SJCRH30 (cell line): ENCODE measurements around the gene ZNF410. TPM values are rescaled to one million over a fixed set of nuclear protein-coding genes. Genes with fewer than 3 reads are reported as not detected.
"Not testable (repeated sequence)": the region's sequence is repeated elsewhere in the genome, so short reads cannot be mapped to it uniquely, and the experiment has no call there.

Experiments
- DNase-seq, 2 experiments: peaks; one replicate each; pipeline ENCODE4 v3.0.0-alpha.2; 2015 to 2020
- H3K27ac ChIP-seq: fragments of 250-450 bp; sonication (Bioruptor Pico); 2 replicates; pipeline ENCODE4 v1.5.1; 2020; ENCODE audit warnings: mild to moderate bottlenecking, moderate library complexity
- H3K27me3 ChIP-seq: fragments of 250-450 bp; sonication (Bioruptor Pico); 2 replicates; pipeline ENCODE4 v1.5.1; 2020; ENCODE audit warnings: mild to moderate bottlenecking, moderate library complexity
- H3K36me3 ChIP-seq: fragments of 250-450 bp; sonication (Bioruptor Pico); 2 replicates; pipeline ENCODE4 v1.5.1; 2020; ENCODE audit warnings: mild to moderate bottlenecking, moderate library complexity
- H3K4me1 ChIP-seq: fragments of 250-450 bp; sonication (Bioruptor Pico); 2 replicates; pipeline ENCODE4 v1.5.1; 2020; ENCODE audit warnings: mild to moderate bottlenecking, moderate library complexity
- H3K4me3 ChIP-seq: fragments of 250-450 bp; sonication (Bioruptor Pico); 2 replicates; pipeline ENCODE4 v1.5.1; 2020; ENCODE audit warnings: mild to moderate bottlenecking, moderate library complexity
- H3K9me3 ChIP-seq: fragments of 250-450 bp; sonication (Bioruptor Pico); replicated peaks from 2 replicates; pipeline ENCODE4 v1.5.1; 2020; ENCODE audit warnings: mild to moderate bottlenecking, moderate library complexity
- total RNA-seq: library from RNA; depleted of rRNA; stranded (reverse); fragments of >200 nt; shearing (Covaris generic); gene quantifications from 2 replicates; pipeline ENCODE4 v1.2.3, GENCODE V29; 2014

The ZNF410 gene
- total RNA-seq, 1 experiment from 2014 or later: 58.0 TPM

DNA sequence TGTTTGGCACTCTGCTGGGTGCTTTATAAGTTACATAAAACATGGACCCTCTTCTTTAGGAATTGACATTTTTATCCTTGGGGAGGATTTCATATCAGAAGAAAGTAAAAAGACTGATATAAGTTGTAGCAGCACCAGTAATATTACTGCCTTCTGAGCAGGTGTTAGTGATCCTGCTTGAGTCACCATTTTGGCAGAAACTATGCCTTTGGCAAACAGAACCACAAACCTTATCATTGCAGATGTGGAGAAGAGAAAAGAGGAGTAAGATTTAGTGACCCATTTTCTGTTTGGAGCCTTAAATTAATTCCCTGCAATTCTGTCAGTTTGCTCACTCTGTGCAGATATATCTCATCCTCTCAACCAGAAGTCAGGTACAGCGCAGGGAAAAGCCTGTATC lies 23.0 kb downstream of the ZNF410 start:
- Histone ChIP-seq H3K4me1 (no peaks in the 10 kb centered on the region), H3K36me3 (peaks cover 61% of the 10 kb centered on the region), H3K27ac (no peak overlapping the region), H3K4me3 (no peak overlapping the region), H3K9me3 (no peaks in the 10 kb centered on the region), H3K27me3 (no peaks in the 10 kb centered on the region)
- DNase-seq: no peak

DNA sequence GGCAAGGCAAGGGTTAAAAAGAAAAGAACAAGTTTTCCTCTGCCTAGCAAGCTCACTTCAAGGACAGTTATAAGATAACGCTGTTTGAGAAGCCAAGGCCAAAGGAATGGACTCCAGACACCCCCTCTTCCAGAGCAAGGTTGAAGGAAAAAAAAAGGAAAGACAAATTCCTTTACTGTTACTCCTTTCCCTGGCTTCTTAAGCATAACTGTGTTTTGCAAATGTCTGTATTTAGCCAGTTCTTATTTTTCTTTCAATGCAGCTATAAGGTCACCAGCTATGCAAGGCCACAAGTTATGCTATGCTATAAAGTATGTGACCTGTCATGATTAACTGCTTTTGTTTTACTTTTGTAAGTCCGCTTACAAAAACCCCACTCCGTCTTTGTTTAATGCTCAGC lies 26.6 kb downstream of the ZNF410 start:
- DNase-seq: no peak
- Histone ChIP-seq H3K27ac (no peak overlapping the region), H3K36me3 (peaks cover 45% of the 10 kb centered on the region), H3K4me1 (no peaks in the 10 kb centered on the region), H3K27me3 (no peaks in the 10 kb centered on the region), H3K9me3 (no peaks in the 10 kb centered on the region), H3K4me3 (no peak overlapping the region)

DNA sequence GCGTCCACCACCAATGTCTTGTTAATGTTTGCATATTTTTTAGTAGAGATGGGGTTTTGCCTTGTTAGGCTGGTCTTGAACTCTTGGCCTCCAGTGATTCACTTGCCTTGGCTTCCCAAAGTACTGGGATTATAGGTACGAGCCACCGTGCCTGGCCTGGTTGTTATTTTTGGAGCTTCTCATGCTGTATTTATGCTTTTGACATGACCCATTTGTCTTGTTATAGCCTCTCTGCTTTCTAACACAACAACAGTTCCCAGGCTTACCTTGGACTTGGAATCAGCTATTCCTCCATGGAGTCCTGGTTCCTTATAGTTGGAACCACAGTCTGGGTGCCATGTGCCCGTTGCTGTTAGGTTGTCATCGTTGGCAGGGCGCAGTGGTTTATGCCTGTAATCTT lies 29.7 kb downstream of the ZNF410 start:
- Histone ChIP-seq H3K4me3 (no peak overlapping the region), H3K27me3 (no peaks in the 10 kb centered on the region), H3K36me3 (peaks cover 50% of the 10 kb centered on the region), H3K9me3 (no peaks in the 10 kb centered on the region), H3K4me1 (no peaks in the 10 kb centered on the region), H3K27ac (no peak overlapping the region)
- no peak for DNase-seq

DNA sequence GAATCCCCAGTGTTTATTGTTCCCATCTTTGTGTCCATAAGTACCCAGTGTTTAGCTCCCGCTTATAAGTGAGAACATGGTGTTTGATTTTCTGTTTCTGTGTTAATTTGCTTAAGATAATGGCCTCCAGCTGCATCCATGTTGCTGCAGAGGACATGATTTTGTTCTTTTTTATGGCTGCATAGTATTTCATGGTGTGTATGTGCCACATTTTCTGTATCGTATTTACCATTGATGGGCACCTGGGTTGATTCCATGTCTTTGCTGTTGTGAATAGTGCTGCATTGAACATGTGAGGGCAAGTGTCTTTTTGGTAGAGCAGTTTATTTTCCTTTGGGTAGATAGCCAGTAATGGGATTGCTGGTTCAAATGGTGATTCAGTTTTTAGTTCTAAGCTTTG lies 32.8 kb downstream of the ZNF410 start:
- not testable (repeated sequence) for H3K27ac ChIP-seq, DNase-seq, H3K4me1 ChIP-seq, H3K4me3 ChIP-seq, H3K27me3 ChIP-seq, H3K9me3 ChIP-seq
- H3K36me3 ChIP-seq: peaks cover 56% of the 10 kb centered on the region

DNA sequence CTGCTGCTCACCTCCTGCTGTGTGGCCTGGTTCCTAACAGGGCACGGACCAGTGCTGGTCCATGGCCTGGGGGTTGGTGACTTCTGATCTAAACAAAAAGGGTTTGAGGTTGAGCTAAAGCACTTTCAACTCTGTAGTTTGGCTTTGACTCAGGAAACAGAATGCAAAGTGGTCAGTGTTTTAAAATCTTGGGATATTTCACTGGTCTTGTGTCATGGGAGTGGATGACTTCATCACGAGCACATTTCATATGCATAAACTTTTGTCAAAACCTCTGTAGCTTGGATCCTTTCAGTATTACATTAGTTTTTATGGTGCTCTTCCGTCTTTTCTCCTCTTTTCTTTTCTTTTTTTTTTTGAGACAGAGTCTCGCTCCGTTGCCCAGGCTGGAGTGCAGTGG lies 37.7 kb downstream of the ZNF410 start:
- no peaks in the 10 kb centered on the region for H3K9me3 ChIP-seq
- H3K27me3 ChIP-seq: no peaks in the 10 kb centered on the region
- peaks cover 85% of the 10 kb centered on the region for H3K36me3 ChIP-seq
- no peak overlapping the region for H3K4me3 ChIP-seq
- H3K4me1 ChIP-seq: no peaks in the 10 kb centered on the region
- H3K27ac ChIP-seq: no peak overlapping the region
- DNase-seq: no peak

DNA sequence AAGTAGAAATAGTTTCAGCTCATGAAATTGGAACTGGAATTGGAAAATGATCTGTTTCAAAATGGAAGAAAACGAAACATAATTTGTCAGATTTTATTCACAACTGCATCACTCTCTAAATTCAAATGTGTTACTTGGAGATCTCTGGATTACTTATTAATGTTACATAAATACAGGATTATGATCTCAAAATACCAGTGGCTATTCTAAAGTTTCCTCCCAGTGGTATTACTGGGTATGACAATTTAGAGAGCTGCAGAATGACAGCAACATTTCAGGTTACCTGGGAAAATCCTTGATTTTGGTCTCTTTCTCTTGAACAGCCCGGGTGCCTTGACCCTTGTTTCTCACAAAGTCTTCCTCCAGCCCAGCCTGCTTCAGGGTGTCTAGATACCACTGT lies 49.0 kb downstream of the ZNF410 start:
- no peaks in the 10 kb centered on the region for H3K9me3 ChIP-seq
- no peaks in the 10 kb centered on the region for H3K27me3 ChIP-seq
- H3K36me3 ChIP-seq: peaks cover 35% of the 10 kb centered on the region
- no peaks in the 10 kb centered on the region for H3K4me1 ChIP-seq
- no peak overlapping the region for H3K4me3 ChIP-seq
- peak in 1 of 2 experiments; percentile 11 for DNase-seq
- H3K27ac ChIP-seq: no peak overlapping the region

DNA sequence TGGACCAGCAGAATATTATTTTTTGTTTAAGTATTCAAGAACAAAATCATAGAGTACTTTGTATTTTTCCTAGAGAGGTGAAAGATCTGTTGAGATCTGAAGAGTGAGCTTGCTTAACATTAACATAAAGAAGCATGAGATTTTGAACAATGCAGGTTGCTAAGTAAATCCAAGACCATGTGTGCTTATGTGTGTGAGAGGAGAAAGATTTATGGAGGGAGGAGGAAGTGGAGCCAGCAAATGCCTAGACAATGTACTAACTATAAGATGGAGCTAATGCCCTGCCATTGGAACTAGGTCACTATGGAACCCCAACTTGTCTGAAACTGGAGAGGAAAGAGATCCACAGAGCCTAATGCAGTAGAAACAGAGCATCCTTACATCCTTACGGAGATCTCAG lies 49.9 kb downstream of the ZNF410 start:
- Histone ChIP-seq H3K4me1 (no peaks in the 10 kb centered on the region), H3K27me3 (no peaks in the 10 kb centered on the region), H3K9me3 (no peaks in the 10 kb centered on the region), H3K27ac (no peak overlapping the region), H3K36me3 (peaks cover 27% of the 10 kb centered on the region), H3K4me3 (no peak overlapping the region)
- no peak for DNase-seq

DNA sequence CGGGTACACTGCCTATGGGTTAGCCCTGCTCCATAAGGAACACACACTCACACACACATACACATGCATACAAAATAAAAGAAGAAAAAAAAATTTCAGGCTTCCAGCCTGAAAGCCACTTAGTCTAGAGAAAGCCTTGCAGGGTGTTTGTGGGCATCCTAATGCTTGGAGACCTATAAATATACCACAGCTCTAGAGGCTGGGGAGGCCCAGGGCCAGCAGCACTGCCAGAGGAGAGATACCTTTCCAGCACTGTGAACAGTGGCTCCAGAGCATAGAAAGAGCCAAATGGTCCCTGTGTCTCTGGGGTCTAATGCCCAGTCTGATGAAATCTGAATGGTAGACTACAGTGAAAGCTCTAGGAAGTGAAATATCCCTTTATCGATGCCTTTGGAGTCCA lies 50.4 kb downstream of the ZNF410 start:
- Histone ChIP-seq H3K27me3 (no peaks in the 10 kb centered on the region), H3K9me3 (no peaks in the 10 kb centered on the region), H3K4me3 (no peak overlapping the region), H3K27ac (no peak overlapping the region), H3K36me3 (peaks cover 22% of the 10 kb centered on the region), H3K4me1 (no peaks in the 10 kb centered on the region)
- no peak for DNase-seq

DNA sequence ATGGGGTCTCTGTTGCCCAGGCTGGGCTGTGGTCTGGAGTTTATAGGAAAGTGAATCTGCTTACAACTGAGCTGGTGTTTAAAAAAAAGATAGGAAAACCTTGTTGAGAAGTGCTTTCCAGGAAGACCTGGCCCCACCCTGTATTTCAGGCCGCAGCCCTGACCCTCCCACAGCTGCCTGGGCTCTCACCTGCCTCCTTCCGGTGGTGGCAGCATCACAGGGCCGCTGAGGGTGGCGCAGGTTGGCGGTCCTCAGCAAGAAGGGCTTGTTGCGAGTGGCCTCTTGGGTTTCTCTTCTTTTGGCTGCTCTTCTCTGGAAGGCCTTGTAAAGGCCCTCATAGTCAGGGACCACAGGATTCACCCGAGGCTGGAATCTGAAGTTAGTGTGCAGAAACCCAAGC lies 55.5 kb downstream of the ZNF410 start:
- Histone ChIP-seq H3K27me3 (no peaks in the 10 kb centered on the region), H3K4me3 (no peak overlapping the region), H3K9me3 (no peaks in the 10 kb centered on the region), H3K27ac (no peak overlapping the region), H3K4me1 (no peaks in the 10 kb centered on the region), H3K36me3 (no peaks in the 10 kb centered on the region)
- DNase-seq: no peak

DNA sequence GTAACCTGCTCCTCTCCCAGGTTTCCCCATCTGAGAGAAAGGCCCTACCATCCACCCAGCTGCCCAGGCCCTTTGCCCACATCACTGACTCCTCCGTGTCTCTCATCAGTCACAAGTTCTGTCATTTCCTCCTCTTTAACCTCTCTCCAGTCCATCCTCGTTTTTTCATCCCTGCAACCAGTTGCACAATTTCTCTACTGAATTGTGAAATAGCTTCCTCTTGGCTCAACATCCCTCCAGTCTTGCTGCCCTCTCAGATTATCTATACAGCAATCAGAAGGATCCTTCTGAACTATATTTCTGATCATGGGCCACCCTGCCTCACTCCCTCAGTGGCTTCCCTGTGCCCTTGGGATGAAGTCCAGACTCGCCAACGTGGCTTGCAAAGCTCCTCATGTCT lies 56.4 kb downstream of the ZNF410 start:
- Histone ChIP-seq H3K27me3 (no peaks in the 10 kb centered on the region), H3K27ac (no peak overlapping the region), H3K36me3 (no peaks in the 10 kb centered on the region), H3K4me3 (no peak overlapping the region), H3K4me1 (no peaks in the 10 kb centered on the region), H3K9me3 (no peaks in the 10 kb centered on the region)
- DNase-seq: no peak

DNA sequence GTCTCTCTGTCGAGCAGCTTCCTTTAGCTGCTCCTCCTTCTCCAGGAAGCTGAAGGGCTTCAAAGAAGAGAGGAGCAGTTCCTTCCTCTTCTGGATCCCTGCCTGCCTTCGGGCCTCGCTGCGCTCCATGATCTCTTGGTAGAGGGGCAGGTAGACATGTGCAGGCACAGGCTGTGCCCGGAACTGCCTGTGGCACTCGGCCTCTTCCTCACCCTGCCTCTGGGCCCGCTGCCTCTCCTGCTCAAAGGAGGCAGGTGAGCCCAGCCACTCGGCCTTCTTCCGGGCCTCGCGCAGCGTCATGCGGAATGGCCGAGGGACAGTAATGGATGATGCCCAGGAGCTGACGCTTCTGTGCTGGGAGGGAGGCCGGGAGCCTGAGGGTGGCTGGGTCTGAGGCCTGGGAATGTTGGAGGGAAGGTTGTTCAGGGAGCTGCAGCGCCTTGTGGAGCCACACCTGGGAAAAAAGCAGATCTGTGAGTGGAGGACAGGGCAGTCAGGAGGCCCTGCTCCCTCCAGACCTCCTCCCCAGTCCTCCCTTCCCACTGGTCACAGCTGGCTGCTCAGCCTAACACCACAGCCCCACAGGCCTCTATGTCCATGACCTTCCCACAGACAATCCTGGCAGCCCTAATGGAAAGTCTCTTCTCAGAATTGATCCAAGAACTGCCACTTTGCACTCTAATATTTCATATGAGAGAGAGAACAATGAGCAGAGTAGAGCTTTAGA lies 57.9 kb downstream of the ZNF410 start:
- Histone ChIP-seq H3K9me3 (no peaks in the 10 kb centered on the region), H3K36me3 (no peaks in the 10 kb centered on the region), H3K4me1 (no peaks in the 10 kb centered on the region), H3K4me3 (no peak overlapping the region), H3K27me3 (no peaks in the 10 kb centered on the region), H3K27ac (no peak overlapping the region)
- DNase-seq: no peak

DNA sequence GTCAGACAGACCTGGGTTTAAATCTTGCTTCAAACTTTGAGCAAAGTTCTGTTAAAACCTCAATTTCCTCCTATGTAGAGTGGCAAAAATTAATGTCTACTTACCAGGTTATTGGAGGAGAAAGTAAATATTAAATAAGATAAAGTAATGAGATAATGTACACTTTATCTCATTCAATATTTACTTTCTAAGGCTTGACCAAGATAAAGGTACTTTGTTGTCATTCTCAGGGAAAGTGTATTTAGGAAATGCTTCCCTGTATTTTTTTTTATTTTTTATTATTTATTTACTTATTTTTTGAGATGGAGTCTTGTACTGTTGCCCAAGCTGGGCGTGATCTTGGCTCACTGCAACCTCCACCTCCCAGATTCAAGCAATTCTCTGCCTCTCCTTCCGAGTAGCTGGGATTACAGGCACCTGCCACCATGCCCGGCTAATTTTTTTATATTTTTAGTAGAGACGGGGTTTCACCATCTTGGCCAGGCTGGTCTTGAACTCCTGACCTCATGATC lies 58.6 kb downstream of the ZNF410 start:
- Histone ChIP-seq H3K27ac (no peak overlapping the region), H3K4me1 (no peaks in the 10 kb centered on the region), H3K36me3 (no peaks in the 10 kb centered on the region), H3K9me3 (no peaks in the 10 kb centered on the region), H3K27me3 (no peaks in the 10 kb centered on the region), H3K4me3 (no peak overlapping the region)
- no peak for DNase-seq

DNA sequence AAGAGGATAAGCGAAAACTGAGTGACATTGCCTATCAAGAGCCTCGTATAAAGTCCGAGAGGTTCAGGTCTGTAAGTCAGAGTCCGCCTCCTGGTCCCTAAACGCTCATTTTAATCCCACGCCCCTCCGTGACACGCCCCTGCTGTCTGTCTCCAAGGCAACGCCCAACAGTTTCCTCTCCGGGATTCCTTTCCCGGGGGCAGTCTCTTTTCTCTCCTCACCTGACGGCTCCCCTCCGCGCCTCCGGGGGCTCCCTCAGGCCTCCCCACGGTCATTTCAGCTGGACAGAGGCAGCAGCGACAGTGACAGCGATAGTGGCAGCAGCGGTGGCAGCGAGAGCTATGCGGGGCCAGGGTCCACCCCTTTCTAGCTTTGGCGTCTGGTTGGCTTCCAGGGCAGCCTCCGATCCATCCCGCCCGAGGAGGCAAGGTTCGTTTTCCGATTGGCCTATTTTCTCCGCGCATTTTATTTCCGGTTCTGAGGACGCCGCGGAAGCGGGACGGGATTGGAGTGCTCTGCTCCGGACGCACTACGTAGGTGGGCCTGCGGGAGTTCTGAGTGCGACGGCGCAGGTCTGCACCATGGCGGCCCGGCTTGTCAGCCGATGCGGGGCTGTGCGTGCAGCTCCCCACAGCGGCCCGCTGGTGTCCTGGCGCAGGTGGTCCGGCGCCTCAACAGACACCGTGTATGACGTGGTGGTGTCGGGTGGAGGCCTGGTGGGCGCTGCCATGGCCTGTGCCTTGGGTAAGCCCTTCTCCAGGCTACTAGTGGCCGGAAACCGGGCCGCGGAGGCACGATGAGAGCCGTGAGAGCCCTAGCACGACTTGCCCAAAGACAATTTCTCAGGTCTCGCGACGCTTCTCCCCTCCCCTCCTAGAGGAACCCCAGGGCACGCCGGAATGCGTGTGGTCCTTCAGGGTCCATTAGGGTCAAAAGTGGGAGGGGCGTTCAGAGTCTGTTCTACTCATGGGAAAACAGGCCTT lies 63.4 kb downstream of the ZNF410 start, which contains the start of the genes COQ6 and FAM161B:
COQ6 (plus strand) TSS at position 551 of the 983 bp plus-strand sequence; CDS start at position 582, 31 bp downstream.
FAM161B (minus strand) TSS at position 343 of the 983 bp plus-strand sequence; CDS start at position 275, 68 bp downstream.
- peak; percentile 92 to 96 for DNase-seq
- Histone ChIP-seq H3K4me3 (peak within 1 kb of the TSS; percentile 65), H3K4me1 (no peaks in the 10 kb centered on the region), H3K27ac (peak within 1 kb of the TSS; percentile 74), H3K36me3 (peaks cover 5% of the 10 kb centered on the region; the same call in 1 of the 2 replicates), H3K9me3 (no peaks in the 10 kb centered on the region), H3K27me3 (no peaks in the 10 kb centered on the region)

DNA sequence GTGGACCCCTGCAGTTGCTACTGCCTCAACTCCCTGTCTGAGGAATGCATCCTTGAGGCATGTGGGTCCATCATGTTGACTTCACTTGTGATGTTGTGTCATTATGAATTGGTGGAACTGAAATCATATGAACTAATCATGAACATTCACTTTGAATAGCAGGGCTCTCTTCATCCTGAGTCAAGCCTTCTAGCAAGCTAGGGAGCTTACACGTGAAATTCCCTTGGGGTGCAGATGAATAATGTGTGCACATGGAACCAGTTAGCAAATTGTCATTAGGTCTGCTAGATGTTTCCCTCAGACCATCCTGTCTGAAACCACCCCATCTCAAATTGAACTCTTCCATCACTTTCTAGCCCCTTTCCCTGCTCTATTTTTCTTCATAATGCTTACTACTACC lies 67.1 kb downstream of the ZNF410 start:
- Histone ChIP-seq H3K27me3 (no peaks in the 10 kb centered on the region), H3K4me3 (no peak overlapping the region), H3K27ac (no peak overlapping the region), H3K36me3 (peaks cover 5% of the 10 kb centered on the region; the same call in 1 of the 2 replicates), H3K9me3 (no peaks in the 10 kb centered on the region), H3K4me1 (peaks cover 6% of the 10 kb centered on the region)
- DNase-seq: no peak

DNA sequence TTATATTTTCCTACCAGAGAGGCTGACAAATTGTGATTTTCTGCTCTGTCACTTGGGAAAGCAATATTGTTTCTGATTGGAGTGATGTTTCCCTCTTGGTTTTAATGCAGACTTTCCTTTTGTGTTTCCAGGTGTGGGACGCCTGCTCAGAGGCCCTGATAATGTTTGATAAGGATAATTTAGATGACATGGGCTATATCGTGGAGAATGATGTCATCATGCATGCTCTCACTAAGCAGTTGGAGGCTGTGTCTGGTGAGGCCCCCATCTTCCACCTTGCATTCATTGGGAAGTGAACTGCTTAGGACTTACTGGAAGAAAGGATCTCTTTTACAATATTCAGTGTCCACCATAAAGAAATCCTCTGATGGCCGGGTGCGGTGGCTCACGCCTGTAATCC lies 69.0 kb downstream of the ZNF410 start:
- Histone ChIP-seq H3K27ac (no peak overlapping the region), H3K4me1 (peaks cover 14% of the 10 kb centered on the region), H3K27me3 (no peaks in the 10 kb centered on the region), H3K9me3 (no peaks in the 10 kb centered on the region), H3K36me3 (peaks cover 16% of the 10 kb centered on the region), H3K4me3 (no peak overlapping the region)
- no peak for DNase-seq
